Neural progenitor cell (in vitro differentiated cells): ENCODE results near the gene PLEKHS1. TPM values are rescaled to one million over a fixed set of nuclear protein-coding genes. Genes with fewer than 3 reads are reported as not detected.
A peak's percentile ranks its signal among the peaks of the same experiment; 100 is the strongest.

Source experiments
- DNase-seq: peaks from one replicate; pipeline ENCODE4 v3.0.0-alpha.2; 2016; ENCODE audit warnings: low spot score
- H2AFZ ChIP-seq: fragments of 200-600 bp; sonication (generic); replicated peaks from 2 replicates; pipeline ENCODE4 v1.6.1; 2016; ENCODE audit warnings: antibody characterized with exemption
- H3F3A ChIP-seq: fragments of 200-600 bp; sonication (generic); 2 replicates; pipeline ENCODE4 v1.6.1; 2016; ENCODE audit warnings: antibody characterized with exemption, low read depth
- H3K27ac ChIP-seq: fragments of 200-600 bp; sonication (generic); 2 replicates; pipeline ENCODE4 v1.5.1; 2016; ENCODE audit warnings: mild to moderate bottlenecking
- H3K27me3 ChIP-seq: fragments of 200-600 bp; sonication (generic); 2 replicates; pipeline ENCODE4 v1.6.1; 2016; ENCODE audit warnings: mild to moderate bottlenecking, moderate library complexity
- H3K36me3 ChIP-seq: fragments of 200-600 bp; sonication (generic); 2 replicates; pipeline ENCODE4 v1.5.1; 2016
- H3K4me1 ChIP-seq: fragments of 200-600 bp; sonication (generic); 2 replicates; pipeline ENCODE4 v1.6.1; 2016; ENCODE audit warnings: mixed run types
- H3K4me2 ChIP-seq: fragments of 200-600 bp; sonication (generic); 2 replicates; pipeline ENCODE4 v1.6.1; 2016
- H3K4me3 ChIP-seq: fragments of 200-600 bp; sonication (generic); 2 replicates; pipeline ENCODE4 v1.5.1; 2016
- H3K79me2 ChIP-seq: fragments of 200-600 bp; sonication (generic); 2 replicates; pipeline ENCODE4 v1.6.1; 2016; ENCODE audit warnings: low read depth
- H3K9ac ChIP-seq: fragments of 200-600 bp; sonication (generic); 2 replicates; pipeline ENCODE4 v1.6.1; 2016
- H3K9me3 ChIP-seq: fragments of 200-600 bp; sonication (generic); 2 replicates; pipeline ENCODE4 v1.5.1; 2016; ENCODE audit warnings: low read depth
- H4K20me1 ChIP-seq: fragments of 200-600 bp; sonication (generic); 2 replicates; pipeline ENCODE4 v1.6.1; 2016; ENCODE audit warnings: low read depth
- H3K27ac Mint-ChIP-seq: 3 replicates; pipeline ENCODE4 v1.8.0; 2021; ENCODE audit warnings: mixed read lengths
- H3K27me3 Mint-ChIP-seq: 2 replicates; pipeline ENCODE4 v1.8.0; 2022; ENCODE audit warnings: low read depth, mild to moderate bottlenecking, inconsistent platforms, moderate library complexity, mixed read lengths; ENCODE audit not compliant: insufficient read depth
- H3K36me3 Mint-ChIP-seq: 3 replicates; pipeline ENCODE4 v1.8.0; 2021; ENCODE audit warnings: mixed read lengths
- H3K4me1 Mint-ChIP-seq: 3 replicates; pipeline ENCODE4 v1.8.0; 2021; ENCODE audit warnings: mixed read lengths
- H3K4me3 Mint-ChIP-seq: 3 replicates; pipeline ENCODE4 v1.8.0; 2021; ENCODE audit warnings: mild to moderate bottlenecking, moderate library complexity, mixed read lengths
- H3K9me3 Mint-ChIP-seq: 3 replicates; pipeline ENCODE4 v1.8.0; 2020; ENCODE audit warnings: mixed read lengths
- EZH2 ChIP-seq: fragments of 200-600 bp; sonication (generic); IDR thresholded peaks from 2 replicates; pipeline ENCODE4 v1.6.1; 2017; ENCODE audit warnings: antibody characterized with exemption, mild to moderate bottlenecking, moderate library complexity
- EZH2phosphoT487 ChIP-seq: fragments of 200-600 bp; sonication (generic); IDR thresholded peaks from 2 replicates; pipeline ENCODE4 v1.6.1; 2017; ENCODE audit warnings: antibody characterized with exemption
- total RNA-seq: library from RNA; depleted of rRNA; stranded (reverse); fragments of >200 nt; gene quantifications from 2 replicates; pipeline ENCODE4 v1.2.3, GENCODE V29; 2015; ENCODE audit warnings: low replicate concordance
- TF ChIP-seq, protein P1 (sequence below): fragments of 200-600 bp; sonication (generic); IDR thresholded peaks from 2 replicates; pipeline ENCODE4 v1.5.1; 2017; ENCODE audit warnings: antibody characterized with exemption, mild to moderate bottlenecking

The PLEKHS1 gene
- total RNA-seq, 1 donor from 2014 or later: not detected

DNA sequence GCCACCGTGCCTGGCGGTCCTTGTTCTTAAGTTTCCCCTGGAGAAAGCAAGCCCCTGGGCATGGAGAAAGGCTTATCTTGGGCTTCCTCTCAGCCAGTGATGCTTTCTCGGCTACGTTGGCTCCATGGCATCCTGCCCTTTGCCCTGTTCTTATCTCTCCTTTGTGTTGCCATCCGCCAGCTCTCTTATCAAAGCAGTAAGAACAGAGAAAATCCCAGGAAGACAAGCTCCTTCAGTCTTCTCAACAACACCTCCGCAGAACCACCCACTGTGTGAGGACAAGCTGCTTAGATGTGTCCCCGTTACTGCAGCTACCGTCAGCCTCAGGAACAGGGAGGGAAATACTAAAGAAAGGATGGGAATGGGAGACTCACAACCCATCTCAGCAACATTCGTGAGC lies 3.3 kb downstream of the PLEKHS1 start:
- H3K9me3 ChIP-seq: no peaks in the 10 kb centered on the region
- no peak overlapping the region for H3K27ac ChIP-seq
- no peaks in the 10 kb centered on the region for H3K36me3 Mint-ChIP-seq
- TF ChIP-seq, protein P1, sequence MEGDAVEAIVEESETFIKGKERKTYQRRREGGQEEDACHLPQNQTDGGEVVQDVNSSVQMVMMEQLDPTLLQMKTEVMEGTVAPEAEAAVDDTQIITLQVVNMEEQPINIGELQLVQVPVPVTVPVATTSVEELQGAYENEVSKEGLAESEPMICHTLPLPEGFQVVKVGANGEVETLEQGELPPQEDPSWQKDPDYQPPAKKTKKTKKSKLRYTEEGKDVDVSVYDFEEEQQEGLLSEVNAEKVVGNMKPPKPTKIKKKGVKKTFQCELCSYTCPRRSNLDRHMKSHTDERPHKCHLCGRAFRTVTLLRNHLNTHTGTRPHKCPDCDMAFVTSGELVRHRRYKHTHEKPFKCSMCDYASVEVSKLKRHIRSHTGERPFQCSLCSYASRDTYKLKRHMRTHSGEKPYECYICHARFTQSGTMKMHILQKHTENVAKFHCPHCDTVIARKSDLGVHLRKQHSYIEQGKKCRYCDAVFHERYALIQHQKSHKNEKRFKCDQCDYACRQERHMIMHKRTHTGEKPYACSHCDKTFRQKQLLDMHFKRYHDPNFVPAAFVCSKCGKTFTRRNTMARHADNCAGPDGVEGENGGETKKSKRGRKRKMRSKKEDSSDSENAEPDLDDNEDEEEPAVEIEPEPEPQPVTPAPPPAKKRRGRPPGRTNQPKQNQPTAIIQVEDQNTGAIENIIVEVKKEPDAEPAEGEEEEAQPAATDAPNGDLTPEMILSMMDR: no peak
- no peak for TF ChIP-seq EZH2
- no peak for TF ChIP-seq EZH2phosphoT487
- H3K9ac ChIP-seq: no peak overlapping the region
- peak; percentile 34 for DNase-seq
- H3K27me3 ChIP-seq: no peaks in the 10 kb centered on the region
- H3F3A ChIP-seq: no peaks in the 10 kb centered on the region
- no peak overlapping the region for H3K4me3 ChIP-seq
- no peaks in the 10 kb centered on the region for H3K79me2 ChIP-seq
- H3K4me1 Mint-ChIP-seq: no peaks in the 10 kb centered on the region
- no peak overlapping the region for H2AFZ ChIP-seq
- H4K20me1 ChIP-seq: no peaks in the 10 kb centered on the region
- no peaks in the 10 kb centered on the region for H3K36me3 ChIP-seq
- H3K27me3 Mint-ChIP-seq: peaks cover 2% of the 10 kb centered on the region
- H3K4me3 Mint-ChIP-seq: no peak overlapping the region
- H3K4me1 ChIP-seq: no peaks in the 10 kb centered on the region
- no peaks in the 10 kb centered on the region for H3K9me3 Mint-ChIP-seq
- H3K4me2 ChIP-seq: no peak overlapping the region
- H3K27ac Mint-ChIP-seq: no peak overlapping the region

DNA sequence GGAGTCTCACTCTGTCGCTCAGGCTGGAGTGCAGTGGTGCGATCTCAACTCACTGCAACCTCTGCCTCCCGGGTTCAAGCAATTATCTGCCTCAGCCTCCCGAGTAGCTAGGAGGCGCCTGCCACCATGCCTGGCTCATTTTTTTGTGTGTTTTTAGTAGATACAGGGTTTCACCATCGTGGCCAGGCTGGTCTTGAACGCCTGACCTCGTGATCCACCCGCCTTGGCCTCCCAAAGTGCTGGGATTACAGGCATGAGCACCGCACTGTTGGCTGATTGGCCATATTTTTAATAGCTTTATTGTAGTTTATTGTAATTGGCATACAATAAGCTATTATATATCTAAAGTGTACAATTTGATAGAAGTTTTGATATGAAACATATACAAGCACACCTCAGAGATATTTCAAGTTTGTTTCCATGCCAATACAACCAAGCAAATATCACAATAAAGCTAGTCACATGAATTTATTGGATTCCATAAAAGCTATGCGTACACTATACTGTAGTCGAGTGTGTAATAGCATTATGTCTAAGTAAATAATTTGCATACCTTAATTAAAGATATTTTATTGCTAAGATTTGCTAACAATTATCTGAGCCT lies 5.6 kb downstream of the PLEKHS1 start:
- Histone ChIP-seq H3K9me3 (no peaks in the 10 kb centered on the region), H3K79me2 (no peaks in the 10 kb centered on the region), H3K27me3 (no peaks in the 10 kb centered on the region), H3K27ac (no peak overlapping the region), H2AFZ (no peak overlapping the region), H4K20me1 (no peaks in the 10 kb centered on the region), H3K4me2 (no peak overlapping the region), H3K9ac (no peak overlapping the region), H3K4me3 (no peak overlapping the region), H3F3A (no peaks in the 10 kb centered on the region), H3K4me1 (no peaks in the 10 kb centered on the region), H3K36me3 (no peaks in the 10 kb centered on the region)
- Mint-ChIP-seq H3K4me1 (no peaks in the 10 kb centered on the region), H3K36me3 (no peaks in the 10 kb centered on the region), H3K4me3 (no peak overlapping the region), H3K27me3 (peaks cover 2% of the 10 kb centered on the region), H3K9me3 (no peaks in the 10 kb centered on the region), H3K27ac (no peak overlapping the region)
- TF ChIP-seq EZH2 (no peak), EZH2phosphoT487 (no peak)
- TF ChIP-seq, protein P1: no peak
- DNase-seq: no peak

DNA sequence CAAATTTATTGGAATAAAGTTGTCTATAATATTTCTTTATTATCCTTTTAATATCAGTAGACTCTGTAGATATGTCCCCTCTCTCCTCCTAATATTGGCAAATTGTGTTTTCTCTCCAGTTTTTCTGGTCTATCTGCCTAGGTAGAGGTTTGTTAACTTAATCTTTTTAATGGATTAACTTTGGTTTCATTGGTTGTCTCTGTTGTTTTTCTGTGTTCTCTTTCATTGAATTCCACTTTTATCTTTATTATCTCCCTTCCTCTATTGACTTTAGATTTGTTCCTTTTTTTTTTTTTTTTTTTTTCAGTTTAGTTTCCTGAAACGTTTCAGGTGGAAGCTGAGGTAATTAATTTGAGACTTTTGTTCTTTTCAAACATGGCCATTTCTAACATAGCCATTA lies 10.6 kb downstream of the PLEKHS1 start:
- no peaks in the 10 kb centered on the region for H3K4me1 ChIP-seq
- H3K27ac Mint-ChIP-seq: no peak overlapping the region
- H3K9me3 Mint-ChIP-seq: peaks cover 8% of the 10 kb centered on the region
- H3K79me2 ChIP-seq: no peaks in the 10 kb centered on the region
- H3F3A ChIP-seq: no peaks in the 10 kb centered on the region
- no peaks in the 10 kb centered on the region for H3K27me3 Mint-ChIP-seq
- H3K4me3 ChIP-seq: no peak overlapping the region
- H3K9ac ChIP-seq: no peak overlapping the region
- H3K36me3 ChIP-seq: no peaks in the 10 kb centered on the region
- no peak for DNase-seq
- H3K4me2 ChIP-seq: no peak overlapping the region
- no peaks in the 10 kb centered on the region for H3K27me3 ChIP-seq
- H3K27ac ChIP-seq: no peak overlapping the region
- H3K9me3 ChIP-seq: no peaks in the 10 kb centered on the region
- H2AFZ ChIP-seq: no peak overlapping the region
- no peaks in the 10 kb centered on the region for H3K36me3 Mint-ChIP-seq
- no peaks in the 10 kb centered on the region for H3K4me1 Mint-ChIP-seq
- TF ChIP-seq EZH2phosphoT487: no peak
- no peak for TF ChIP-seq EZH2
- TF ChIP-seq, protein P1: no peak
- H3K4me3 Mint-ChIP-seq: no peak overlapping the region
- no peaks in the 10 kb centered on the region for H4K20me1 ChIP-seq
